ENCODE results near the gene KRTAP5-2.
A peak's percentile ranks its signal among the peaks of the same experiment; 100 is the strongest.
"Not testable (repeated sequence)": the region's sequence is repeated elsewhere in the genome, so short reads cannot be mapped to it uniquely, and the experiment has no call there.

Gene KRTAP5-2

DNA sequence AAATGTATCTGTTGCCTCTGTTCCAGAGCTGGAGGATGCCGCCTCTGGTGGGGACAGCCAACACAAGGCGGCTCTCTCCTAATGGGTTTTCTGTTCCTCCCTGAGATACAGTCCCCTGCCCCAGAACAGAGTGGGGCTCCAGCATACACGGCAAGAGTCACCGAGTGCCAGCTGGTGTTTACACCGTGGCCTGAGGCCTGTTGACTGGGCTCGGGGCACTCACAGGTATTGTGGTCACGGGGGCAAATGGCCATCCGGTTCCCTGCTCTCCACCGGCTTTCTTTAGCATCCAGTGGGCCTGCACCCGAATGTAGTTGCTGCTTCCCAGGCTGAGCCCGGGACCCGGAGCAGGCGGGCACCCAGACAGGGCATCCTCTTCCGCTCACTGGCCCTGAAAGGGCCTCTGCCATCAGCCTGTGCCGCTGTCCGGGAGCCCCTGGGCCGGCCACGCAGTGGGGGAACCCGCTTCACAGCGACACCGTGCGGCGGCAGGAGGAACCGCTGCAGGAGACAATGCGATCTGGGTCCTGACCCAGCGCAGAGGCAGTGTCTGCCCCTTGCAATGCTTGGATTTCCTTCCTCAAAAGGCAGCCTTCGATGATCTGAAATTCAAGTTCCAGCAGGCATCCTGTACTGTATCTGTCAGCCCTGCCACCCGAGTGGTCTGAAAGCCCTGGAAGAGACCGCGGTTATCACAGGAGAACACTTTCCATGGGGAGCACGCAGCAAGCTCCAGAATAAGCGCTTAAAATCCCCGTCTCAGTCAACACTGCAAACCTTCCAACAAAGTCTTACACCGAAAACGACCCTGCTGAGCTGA is 30.6 kb upstream of the KRTAP5-2 start:
- peak; percentile 96 for DNase-seq (ENCODE audit: low spot score)

- DNase-seq (ENCODE audit: low spot score), result no peak
Measured at GRCh38 chr11:1625541-1625940, 27.4 kb upstream of the KRTAP5-2 start.

DNA sequence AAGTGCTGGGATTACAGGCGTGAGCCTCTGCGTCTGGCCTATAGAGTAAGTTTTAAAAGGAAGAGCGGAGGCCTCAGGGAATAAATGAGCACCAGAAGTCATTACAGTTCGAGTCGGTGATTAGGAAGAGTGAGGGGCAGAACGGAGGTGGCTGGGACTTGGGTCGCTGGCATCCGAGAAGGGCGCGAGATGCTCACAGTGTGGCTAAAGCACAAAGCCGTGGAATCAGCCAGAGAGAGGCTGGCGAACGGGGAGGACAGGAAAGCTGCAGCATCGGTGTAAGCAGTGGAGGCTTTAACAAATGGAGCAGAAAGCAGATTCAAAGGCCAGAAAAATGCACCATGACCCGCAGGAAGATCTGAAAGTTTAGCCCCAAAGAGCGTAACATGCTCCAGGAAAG is 26.5 kb upstream of the KRTAP5-2 start:
- no peak for DNase-seq (ENCODE audit: low spot score)

- DNase-seq (ENCODE audit: low spot score), result no peak
Measured at GRCh38 chr11:1623716-1624115, 25.6 kb upstream of the KRTAP5-2 start.

- no peak for DNase-seq (ENCODE audit: low spot score)
Measured at GRCh38 chr11:1622086-1622485, 24.0 kb upstream of the KRTAP5-2 start, which contains the start of gene KRTAP5-4. Gene KRTAP5-4 (minus strand): TSS chr11:1622138. CDS start chr11:1622093, 45 bp downstream.

- no peak for DNase-seq (ENCODE audit: low spot score)
Measured at GRCh38 chr11:1619449-1619848, 21.4 kb upstream of the KRTAP5-2 start.

DNA sequence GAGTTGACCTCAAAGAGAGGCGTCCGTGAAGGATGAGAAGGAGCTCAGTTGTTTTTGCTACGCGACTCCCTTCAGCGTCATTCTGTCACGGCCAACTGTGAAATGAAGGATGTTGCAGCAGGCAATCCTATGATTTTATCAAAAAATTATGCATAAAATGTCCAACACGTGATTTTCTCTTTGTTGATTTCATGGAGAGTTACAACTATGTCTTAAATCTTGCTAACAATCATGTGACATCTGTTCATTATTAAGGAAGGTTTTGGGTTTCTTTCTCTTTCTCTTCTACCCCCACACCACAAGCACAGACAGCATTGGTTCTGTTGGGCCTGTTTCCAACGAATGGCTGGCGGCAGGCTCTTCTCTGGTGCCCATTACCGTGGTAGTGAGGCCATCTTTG is 20.1 kb upstream of the KRTAP5-2 start:
- DNase-seq (ENCODE audit: low spot score), result no peak

- DNase-seq (ENCODE audit: low spot score), result no peak
Measured at GRCh38 chr11:1608363-1608762, 10.3 kb upstream of the KRTAP5-2 start, which contains the start of gene KRTAP5-3. Gene KRTAP5-3 (minus strand): TSS chr11:1608463. CDS start chr11:1608385, 78 bp downstream.

DNA sequence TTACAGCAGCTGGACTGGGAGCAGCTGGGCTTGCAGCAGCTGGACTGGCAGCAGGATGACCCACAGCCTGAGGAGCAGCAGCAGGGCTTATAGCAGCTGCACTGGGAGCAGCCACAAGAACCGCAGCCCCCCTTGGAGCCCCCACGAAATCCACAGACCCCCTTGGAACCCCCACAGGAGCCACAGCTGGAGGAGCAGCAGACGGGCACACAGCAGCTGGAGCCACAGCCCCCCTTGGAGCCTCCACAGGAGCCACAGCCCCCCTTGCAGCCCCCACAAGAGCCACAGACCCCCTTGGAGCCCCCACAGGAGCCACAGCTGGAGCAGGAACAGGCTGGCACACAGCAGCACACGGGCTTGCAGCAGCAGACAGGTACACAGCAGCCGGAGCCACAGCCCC is 9.8 kb upstream of the KRTAP5-2 start:
- DNase-seq (ENCODE audit: low spot score), result not testable (repeated sequence)

DNA sequence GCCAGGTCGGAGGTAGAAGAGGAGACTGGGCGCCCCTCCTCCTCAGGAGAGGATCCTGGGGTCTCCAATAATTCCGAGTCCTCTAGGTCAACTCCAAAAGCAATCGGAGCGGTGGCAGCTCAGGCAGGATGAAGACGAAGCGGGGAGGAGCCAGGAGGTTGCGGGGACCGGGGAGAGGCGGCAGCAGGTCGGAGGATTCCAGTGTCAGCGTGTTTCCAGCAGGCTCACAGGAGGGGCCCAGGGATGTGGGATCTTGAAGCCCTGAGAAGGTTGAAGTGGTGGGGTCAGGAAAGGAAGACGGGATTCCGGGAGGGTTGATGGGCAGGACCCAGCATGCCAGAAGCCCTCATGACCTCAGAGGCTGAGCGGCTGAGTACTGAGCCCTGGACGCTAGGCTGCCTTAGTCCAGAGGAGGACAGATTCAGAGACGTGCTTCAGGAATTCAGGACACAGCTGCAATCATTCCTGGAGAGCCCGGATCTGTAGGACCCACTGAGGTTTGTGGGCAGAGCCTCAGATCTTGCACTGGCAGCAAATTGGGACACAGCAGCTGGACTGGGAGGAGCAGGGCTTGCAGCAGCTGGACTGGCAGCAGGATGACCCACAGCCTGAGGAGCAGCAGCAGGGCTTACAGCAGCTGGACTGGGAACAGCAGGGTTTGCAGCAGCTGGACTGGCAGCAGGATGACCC is 9.2 kb upstream of the KRTAP5-2 start:
- not testable (repeated sequence) for DNase-seq (ENCODE audit: low spot score)

GRCh38 chr11:1605923-1606322 is 7.8 kb upstream of the KRTAP5-2 start:
- DNase-seq (ENCODE audit: low spot score), result not testable (repeated sequence)

DNA sequence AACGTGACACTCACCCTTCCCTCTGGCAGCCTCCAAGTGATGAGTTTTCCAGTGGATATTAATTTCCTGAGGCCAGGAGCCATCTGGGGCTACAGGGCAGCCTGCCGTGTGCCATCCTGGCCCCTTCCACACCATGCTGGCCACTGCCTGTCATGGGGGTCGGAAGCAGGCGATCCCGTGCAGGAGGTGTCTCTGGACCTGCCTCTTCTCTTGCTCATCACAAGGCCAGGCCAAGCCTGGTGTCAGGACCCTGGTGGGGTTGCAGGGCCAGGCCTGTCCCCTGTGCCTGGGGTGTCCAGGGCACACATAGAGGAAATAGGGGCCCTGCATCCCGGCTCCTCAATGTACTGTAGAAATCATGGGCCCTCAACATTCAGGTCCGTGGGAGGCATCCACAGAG is 6.6 kb upstream of the KRTAP5-2 start:
- DNase-seq (ENCODE audit: low spot score), result no peak

GRCh38 chr11:1604181-1604580 is 6.1 kb upstream of the KRTAP5-2 start:
- DNase-seq (ENCODE audit: low spot score), result no peak

GRCh38 chr11:1603629-1604028 is 5.5 kb upstream of the KRTAP5-2 start:
- no peak for DNase-seq (ENCODE audit: low spot score)

GRCh38 chr11:1601663-1602062 is 3.6 kb upstream of the KRTAP5-2 start:
- DNase-seq (ENCODE audit: low spot score), result not testable (repeated sequence)

- DNase-seq (ENCODE audit: low spot score), result no peak
Measured at GRCh38 chr11:1600626-1601025, 2.5 kb upstream of the KRTAP5-2 start.

DNA sequence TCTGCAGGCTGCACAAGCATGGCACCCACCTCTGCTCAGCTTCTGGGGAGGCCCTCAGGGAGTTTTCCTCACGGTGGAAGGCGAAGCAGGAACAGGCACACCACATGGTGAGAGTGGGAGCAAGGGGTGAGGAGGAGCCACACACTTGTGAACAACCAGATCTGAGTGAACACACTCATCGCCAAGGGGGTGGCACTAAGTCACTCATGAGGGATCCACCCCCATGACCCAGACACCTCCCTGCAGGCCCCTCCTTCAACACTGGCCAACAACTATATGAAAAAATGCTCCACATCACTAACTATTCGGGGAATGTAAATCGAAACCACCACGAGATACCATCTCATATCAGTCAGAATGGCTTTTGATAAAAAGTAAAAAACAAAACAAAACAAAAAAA is 722 bp upstream of the KRTAP5-2 start:
- DNase-seq (ENCODE audit: low spot score), result no peak

DNA sequence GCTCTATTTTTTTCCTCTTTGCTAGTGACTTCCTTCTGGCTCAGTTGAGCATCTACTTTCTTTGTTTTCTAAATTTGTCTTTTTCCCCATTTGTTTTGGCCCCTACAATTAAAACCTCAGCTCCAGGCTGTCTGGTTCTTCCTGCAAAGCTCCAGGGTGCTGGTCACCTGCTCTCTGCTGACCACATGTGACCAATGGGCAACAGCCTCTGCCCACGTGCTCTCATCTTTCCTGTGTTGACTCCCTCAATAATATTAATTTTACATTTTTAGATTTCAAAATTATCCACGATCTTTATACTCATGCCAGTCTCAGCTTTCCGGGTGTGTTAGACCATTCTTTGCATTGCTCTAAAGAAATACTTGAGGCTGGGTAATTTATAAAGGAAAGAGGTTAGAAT is 312 bp upstream of the KRTAP5-2 start:
- not testable (repeated sequence) for DNase-seq (ENCODE audit: low spot score)

GRCh38 chr11:1597331-1597993 is 632 bp downstream of the KRTAP5-2 start:
- DNase-seq (ENCODE audit: low spot score), result no peak

GRCh38 chr11:1596576-1597121 is 1.4 kb downstream of the KRTAP5-2 start:
- DNase-seq (ENCODE audit: low spot score), result not testable (repeated sequence)

DNA sequence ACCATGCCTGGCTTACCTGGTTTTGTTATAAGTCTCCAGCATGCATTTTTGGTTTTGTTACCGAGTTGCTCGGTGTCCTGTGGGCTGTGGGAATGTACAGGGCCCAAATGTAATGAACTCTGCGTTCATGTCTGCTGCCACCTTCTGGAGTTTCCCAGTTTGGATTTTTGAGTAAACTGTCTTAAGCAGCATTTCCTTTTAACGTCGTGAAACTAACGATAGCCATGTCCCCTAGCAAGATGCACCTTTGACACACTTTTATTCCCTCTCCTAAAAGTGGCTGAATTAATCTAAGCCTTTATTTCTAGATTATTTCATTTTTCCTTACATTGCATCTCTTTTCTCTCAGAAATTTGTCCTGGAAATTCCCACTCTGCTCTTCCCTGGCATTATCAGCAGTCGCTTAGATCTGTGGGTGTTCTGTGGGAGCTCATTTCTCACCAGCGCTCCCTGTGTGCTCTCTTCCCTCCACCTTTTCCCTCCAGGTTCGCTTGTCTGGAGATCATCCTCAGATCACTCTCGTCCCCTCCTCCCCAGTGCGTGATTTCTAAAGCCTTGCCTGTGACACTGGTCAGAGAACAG is 2.0 kb downstream of the KRTAP5-2 start:
- DNase-seq (ENCODE audit: low spot score), result not testable (repeated sequence)

DNA sequence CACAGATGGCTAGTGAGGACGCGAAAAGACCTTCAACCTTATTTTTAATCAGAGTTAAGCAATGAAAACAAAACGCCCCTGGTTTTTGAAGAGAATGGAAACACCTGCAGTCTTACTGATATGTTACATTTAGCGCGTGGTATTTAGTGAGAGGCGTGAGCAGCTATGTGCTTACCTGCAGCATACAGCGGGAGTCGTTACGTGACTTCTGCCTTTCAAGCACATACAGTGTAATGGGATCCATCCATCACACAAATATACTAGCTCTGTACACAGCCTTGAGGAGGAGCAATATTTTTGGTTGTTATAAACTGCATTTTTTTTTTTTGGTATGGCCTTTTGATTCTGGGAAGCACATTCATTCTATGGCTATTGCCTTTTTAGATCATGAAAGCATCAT is 5.5 kb downstream of the KRTAP5-2 start:
- no peak for DNase-seq (ENCODE audit: low spot score)

Measured in HuH-7 (cell line).